ENCODE measurements around the gene MIR17HG. TPM values are rescaled to one million over a fixed set of nuclear protein-coding genes. Genes with fewer than 3 reads are reported as not detected.

MIR17HG gene
- total RNA-seq, 6 donors from 2014 or later, result 3.1 to 4.5 (median 4.2) TPM; not detected in 1

DNA sequence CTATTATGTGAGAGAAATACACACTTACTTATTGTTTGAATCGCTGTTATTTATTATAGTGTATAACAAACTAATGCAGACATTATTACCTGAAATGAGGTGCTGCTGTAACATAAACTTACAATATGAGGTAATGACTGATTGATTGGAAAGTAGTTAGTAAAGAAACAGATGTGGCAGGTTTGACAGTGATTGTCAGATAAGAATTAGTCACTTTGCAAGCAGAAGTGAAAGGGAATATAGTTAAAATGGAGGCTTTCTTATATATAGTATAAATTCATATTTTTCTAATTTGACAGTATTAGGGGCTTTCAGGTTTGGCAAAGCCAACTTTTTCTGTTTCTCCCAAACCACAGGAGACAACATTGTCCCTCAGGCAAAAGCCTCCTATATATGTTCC is 20.6 kb downstream of the MIR17HG start:
- WGBS, 2 donors, result 95 to 97% methylated on average over 1 of the region's 1 CpG
- Histone ChIP-seq H3K36me3 (no peaks in the 10 kb centered on the region), H3K27me3 (no peaks in the 10 kb centered on the region), H3K4me1 (no peaks in the 10 kb centered on the region), H3K9me3 (no peaks in the 10 kb centered on the region), H3K27ac (no peak overlapping the region), H3K4me3 (no peak overlapping the region)
- no peak for ATAC-seq (ENCODE audit: low FRiP score in 2 of 2)
- no peak for DNase-seq
- no peak for TF ChIP-seq POLR2AphosphoS5 (IDR thresholded peaks at IDR 0.05)
- TF ChIP-seq POLR2A (IDR thresholded peaks at IDR 0.05), result no peak
- no peak for TF ChIP-seq CTCF (IDR thresholded peaks at IDR 0.05)
- no peak for TF ChIP-seq EP300 (IDR thresholded peaks at IDR 0.05)

GRCh38 chr13:91368676-91369440 is 21.4 kb downstream of the MIR17HG start:
- H3K4me3 ChIP-seq, result no peak overlapping the region
- no peak overlapping the region for H3K27ac ChIP-seq
- ATAC-seq (ENCODE audit: low FRiP score in 2 of 2) (no peak), DNase-seq (no peak)
- TF ChIP-seq EP300 (IDR thresholded peaks at IDR 0.05), result no peak
- no peak for TF ChIP-seq POLR2AphosphoS5 (IDR thresholded peaks at IDR 0.05)
- TF ChIP-seq POLR2A (IDR thresholded peaks at IDR 0.05), result no peak
- TF ChIP-seq CTCF (IDR thresholded peaks at IDR 0.05), result no peak
- H3K9me3 ChIP-seq, result no peaks in the 10 kb centered on the region
- H3K4me1 ChIP-seq, result no peaks in the 10 kb centered on the region
- H3K27me3 ChIP-seq, result no peaks in the 10 kb centered on the region
- WGBS, 2 donors, result 71 to 89% methylated on average over 3 of the region's 3 CpGs
- H3K36me3 ChIP-seq, result no peaks in the 10 kb centered on the region

- Histone ChIP-seq H3K27me3 (no peaks in the 10 kb centered on the region), H3K27ac (no peak overlapping the region), H3K4me1 (no peaks in the 10 kb centered on the region), H3K36me3 (no peaks in the 10 kb centered on the region), H3K4me3 (no peak overlapping the region), H3K9me3 (no peaks in the 10 kb centered on the region)
- WGBS, 2 donors, result 45 to 47% methylated on average over 3 of the region's 3 CpGs
- TF ChIP-seq POLR2AphosphoS5 (IDR thresholded peaks at IDR 0.05), result no peak
- TF ChIP-seq EP300 (IDR thresholded peaks at IDR 0.05), result no peak
- no peak for TF ChIP-seq CTCF (IDR thresholded peaks at IDR 0.05)
- DNase-seq (no peak), ATAC-seq (ENCODE audit: low FRiP score in 2 of 2) (no peak)
Observed at GRCh38 chr13:91369441-91369831, 21.9 kb downstream of the MIR17HG start.

- H3K4me1 ChIP-seq, result no peaks in the 10 kb centered on the region
- H3K9me3 ChIP-seq, result no peaks in the 10 kb centered on the region
- WGBS, 2 donors, result 95 to 97% methylated on average over 2 of the region's 2 CpGs
- DNase-seq, result no peak
- no peaks in the 10 kb centered on the region for H3K36me3 ChIP-seq
- no peak overlapping the region for H3K27ac ChIP-seq
- no peak overlapping the region for H3K4me3 ChIP-seq
- TF ChIP-seq EP300 (IDR thresholded peaks at IDR 0.05) (no peak), CTCF (IDR thresholded peaks at IDR 0.05) (no peak), POLR2AphosphoS5 (IDR thresholded peaks at IDR 0.05) (no peak)
- no peaks in the 10 kb centered on the region for H3K27me3 ChIP-seq
- ATAC-seq (ENCODE audit: low FRiP score in 2 of 2), result no peak
Observed at GRCh38 chr13:91370501-91370900, 23.0 kb downstream of the MIR17HG start.

- 81 to 87% methylated on average over 3 of the region's 3 CpGs for WGBS, 2 donors
- TF ChIP-seq POLR2A (IDR thresholded peaks at IDR 0.05), result no peak
- TF ChIP-seq POLR2AphosphoS5 (IDR thresholded peaks at IDR 0.05), result no peak
- TF ChIP-seq EP300 (IDR thresholded peaks at IDR 0.05), result no peak
- no peak for TF ChIP-seq CTCF (IDR thresholded peaks at IDR 0.05)
- DNase-seq, result no peak
Observed at GRCh38 chr13:91372911-91373310, 25.4 kb downstream of the MIR17HG start.

More at GRCh38 chr13:91372911-91373310, 25.4 kb downstream of the MIR17HG start:
- Histone ChIP-seq H3K36me3 (no peaks in the 10 kb centered on the region), H3K4me1 (no peaks in the 10 kb centered on the region), H3K27me3 (no peaks in the 10 kb centered on the region), H3K27ac (no peak overlapping the region), H3K4me3 (no peak overlapping the region), H3K9me3 (no peaks in the 10 kb centered on the region)
- ATAC-seq (ENCODE audit: low FRiP score in 2 of 2), result no peak
